ENCODE data around the gene GPR55.

Gene GPR55

DNA sequence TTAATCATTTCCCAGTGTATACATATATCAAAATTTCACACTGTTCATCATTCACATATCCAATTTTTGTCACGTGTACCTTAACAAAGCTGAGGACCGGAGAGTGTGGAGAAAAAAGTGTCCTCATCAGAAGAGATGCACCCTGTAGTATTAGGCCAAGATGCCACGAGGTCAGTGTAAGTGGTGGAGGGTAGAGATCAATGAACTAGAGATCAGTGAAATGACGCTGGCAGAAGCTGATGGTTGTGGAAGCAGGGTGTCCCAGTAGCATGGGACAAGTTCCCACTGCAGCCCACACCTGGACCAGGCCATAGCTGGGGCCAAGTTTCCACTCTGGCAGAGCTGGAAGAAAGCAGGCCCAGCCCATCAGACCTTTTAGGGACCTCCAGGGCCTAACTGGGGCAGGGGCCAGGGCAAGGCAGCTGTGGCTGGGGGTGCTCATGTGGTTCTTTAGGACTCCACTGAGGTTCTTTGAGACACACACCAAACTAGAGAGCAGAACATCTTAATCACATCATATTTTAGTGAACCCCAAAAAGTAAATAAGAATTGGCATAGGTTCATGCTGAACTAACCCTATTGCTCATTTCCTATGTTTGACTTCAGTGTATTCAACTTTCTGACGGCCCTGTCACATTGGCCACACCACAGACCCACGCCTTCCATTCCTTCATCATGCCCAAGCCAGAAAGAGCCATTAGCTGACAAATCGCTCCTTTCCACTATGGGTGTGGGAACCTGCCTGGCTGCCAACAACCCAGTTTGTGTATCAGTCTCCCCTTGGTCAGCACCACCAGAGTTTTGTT lies 21.6 kb upstream of the GPR55 start:
- no peaks in the 10 kb centered on the region for H3K9me2 ChIP-seq (replicated peaks; ENCODE audit: insufficient read depth, low read length)
- no peak overlapping the region for H3K4me2 ChIP-seq (ENCODE audit: low read depth, low read length)
- H3K9ac ChIP-seq (ENCODE audit: low read length): no peak overlapping the region
- H3K79me2 ChIP-seq (ENCODE audit: low read length): no peaks in the 10 kb centered on the region
- H3K9me3 ChIP-seq (replicated peaks; ENCODE audit: insufficient read depth, low read length): no peaks in the 10 kb centered on the region
- H2AFZ ChIP-seq (ENCODE audit: low read length): no peak overlapping the region
- DNase-seq: no peak
- H3K4me1 ChIP-seq (ENCODE audit: low read length): no peaks in the 10 kb centered on the region
- no peaks in the 10 kb centered on the region for H3K36me3 ChIP-seq (replicated peaks; ENCODE audit: insufficient read depth, low read length)
- no peak overlapping the region for H3K27ac ChIP-seq (ENCODE audit: low read length)
- H4K20me1 ChIP-seq (ENCODE audit: insufficient read depth, low read length): no peaks in the 10 kb centered on the region
- H3K27me3 ChIP-seq (replicated peaks; ENCODE audit: insufficient read depth, low read length): no peaks in the 10 kb centered on the region
- no peaks in the 10 kb centered on the region for H3F3A ChIP-seq (ENCODE audit: insufficient read depth, low read length)
- H3K4me3 ChIP-seq (ENCODE audit: low read length): no peak overlapping the region
- TF ChIP-seq EZH2phosphoT487 (IDR thresholded peaks at IDR 0.05; ENCODE audit: low read length) (no peak), EZH2 (optimal IDR thresholded peaks at IDR 0.05; ENCODE audit: low read depth, low read length) (no peak)
- TF ChIP-seq, protein P1, sequence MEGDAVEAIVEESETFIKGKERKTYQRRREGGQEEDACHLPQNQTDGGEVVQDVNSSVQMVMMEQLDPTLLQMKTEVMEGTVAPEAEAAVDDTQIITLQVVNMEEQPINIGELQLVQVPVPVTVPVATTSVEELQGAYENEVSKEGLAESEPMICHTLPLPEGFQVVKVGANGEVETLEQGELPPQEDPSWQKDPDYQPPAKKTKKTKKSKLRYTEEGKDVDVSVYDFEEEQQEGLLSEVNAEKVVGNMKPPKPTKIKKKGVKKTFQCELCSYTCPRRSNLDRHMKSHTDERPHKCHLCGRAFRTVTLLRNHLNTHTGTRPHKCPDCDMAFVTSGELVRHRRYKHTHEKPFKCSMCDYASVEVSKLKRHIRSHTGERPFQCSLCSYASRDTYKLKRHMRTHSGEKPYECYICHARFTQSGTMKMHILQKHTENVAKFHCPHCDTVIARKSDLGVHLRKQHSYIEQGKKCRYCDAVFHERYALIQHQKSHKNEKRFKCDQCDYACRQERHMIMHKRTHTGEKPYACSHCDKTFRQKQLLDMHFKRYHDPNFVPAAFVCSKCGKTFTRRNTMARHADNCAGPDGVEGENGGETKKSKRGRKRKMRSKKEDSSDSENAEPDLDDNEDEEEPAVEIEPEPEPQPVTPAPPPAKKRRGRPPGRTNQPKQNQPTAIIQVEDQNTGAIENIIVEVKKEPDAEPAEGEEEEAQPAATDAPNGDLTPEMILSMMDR (IDR thresholded peaks at IDR 0.05; ENCODE audit: low read length): no peak

DNA sequence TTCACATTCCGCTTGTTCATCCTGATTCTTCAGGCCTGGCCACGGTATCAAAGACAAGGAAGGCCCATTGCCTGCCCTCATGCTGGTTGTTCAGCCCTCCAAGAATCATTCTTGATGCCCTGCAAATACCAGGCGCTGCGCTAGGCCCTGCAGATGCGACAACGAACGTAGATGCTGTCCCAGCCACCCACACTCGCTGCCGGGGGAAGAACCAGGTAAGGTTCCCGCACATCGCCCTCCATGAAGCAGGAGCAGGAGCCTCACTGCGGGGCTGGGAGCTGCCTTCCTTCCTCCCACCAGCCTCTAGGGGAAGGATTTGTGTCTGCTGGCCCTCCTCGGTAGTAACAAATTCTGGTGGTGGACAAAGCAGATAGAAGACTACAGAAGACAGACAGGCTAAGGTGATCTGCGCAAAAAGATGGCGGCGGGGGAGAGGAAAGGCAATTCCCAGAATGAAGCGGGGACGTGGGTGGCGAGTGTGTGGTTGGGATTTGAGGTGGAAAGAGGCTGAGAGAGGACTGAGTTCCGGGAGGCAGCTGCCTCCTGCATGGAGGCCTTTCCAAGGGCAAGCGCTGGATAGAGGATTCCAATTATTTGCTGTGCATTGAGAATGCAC lies 19.8 kb upstream of the GPR55 start:
- no peak for TF ChIP-seq EZH2phosphoT487 (IDR thresholded peaks at IDR 0.05; ENCODE audit: low read length)
- TF ChIP-seq, protein P1 (IDR thresholded peaks at IDR 0.05; ENCODE audit: low read length): no peak
- no peak for TF ChIP-seq EZH2 (optimal IDR thresholded peaks at IDR 0.05; ENCODE audit: low read depth, low read length)
- no peaks in the 10 kb centered on the region for H3K4me1 ChIP-seq (ENCODE audit: low read length)
- H3K4me3 ChIP-seq (ENCODE audit: low read length): no peak overlapping the region
- no peak overlapping the region for H3K4me2 ChIP-seq (ENCODE audit: low read depth, low read length)
- H2AFZ ChIP-seq (ENCODE audit: low read length): no peak overlapping the region
- H3K9ac ChIP-seq (ENCODE audit: low read length): no peak overlapping the region
- no peaks in the 10 kb centered on the region for H3F3A ChIP-seq (ENCODE audit: insufficient read depth, low read length)
- DNase-seq: no peak
- H4K20me1 ChIP-seq (ENCODE audit: insufficient read depth, low read length): no peaks in the 10 kb centered on the region
- H3K27me3 ChIP-seq (replicated peaks; ENCODE audit: insufficient read depth, low read length): no peaks in the 10 kb centered on the region
- no peaks in the 10 kb centered on the region for H3K79me2 ChIP-seq (ENCODE audit: low read length)
- no peak overlapping the region for H3K27ac ChIP-seq (ENCODE audit: low read length)
- H3K9me3 ChIP-seq (replicated peaks; ENCODE audit: insufficient read depth, low read length): no peaks in the 10 kb centered on the region
- no peaks in the 10 kb centered on the region for H3K9me2 ChIP-seq (replicated peaks; ENCODE audit: insufficient read depth, low read length)
- H3K36me3 ChIP-seq (replicated peaks; ENCODE audit: insufficient read depth, low read length): no peaks in the 10 kb centered on the region

DNA sequence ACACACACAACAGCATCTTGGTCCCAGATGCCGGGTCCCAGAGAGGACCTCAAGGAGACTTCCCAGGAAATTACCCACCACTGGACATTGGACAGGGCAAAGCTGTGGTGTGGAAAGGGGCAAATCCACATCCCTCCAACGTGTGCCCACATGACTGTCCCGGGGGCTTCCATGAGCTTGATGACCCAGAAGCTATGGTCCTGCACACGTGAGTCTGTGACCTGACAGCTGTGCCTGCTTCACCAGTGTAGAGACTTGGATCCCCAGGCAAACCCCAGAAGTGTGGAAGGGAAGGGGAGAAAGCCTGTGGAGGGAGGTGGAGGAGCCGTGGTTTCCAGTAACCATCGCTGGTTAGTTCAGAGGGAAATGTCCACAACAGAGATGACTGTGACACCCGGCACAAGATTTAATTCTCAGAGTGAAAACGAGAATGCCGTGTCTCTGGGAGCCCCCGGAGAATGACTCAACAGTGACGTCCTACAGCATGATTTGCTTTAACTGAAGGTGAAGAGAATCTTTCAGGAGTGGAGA lies 19.1 kb upstream of the GPR55 start:
- no peak overlapping the region for H3K9ac ChIP-seq (ENCODE audit: low read length)
- TF ChIP-seq, protein P1 (IDR thresholded peaks at IDR 0.05; ENCODE audit: low read length): no peak
- TF ChIP-seq EZH2phosphoT487 (IDR thresholded peaks at IDR 0.05; ENCODE audit: low read length): no peak
- TF ChIP-seq EZH2 (optimal IDR thresholded peaks at IDR 0.05; ENCODE audit: low read depth, low read length): no peak
- H3K36me3 ChIP-seq (replicated peaks; ENCODE audit: insufficient read depth, low read length): no peaks in the 10 kb centered on the region

More for the DNA sequence above, 19.1 kb upstream of the GPR55 start:
- Histone ChIP-seq H3K4me2 (ENCODE audit: low read depth, low read length) (no peak overlapping the region), H3K9me3 (replicated peaks; ENCODE audit: insufficient read depth, low read length) (no peaks in the 10 kb centered on the region), H3K27ac (ENCODE audit: low read length) (no peak overlapping the region), H3F3A (ENCODE audit: insufficient read depth, low read length) (no peaks in the 10 kb centered on the region), H3K27me3 (replicated peaks; ENCODE audit: insufficient read depth, low read length) (no peaks in the 10 kb centered on the region), H2AFZ (ENCODE audit: low read length) (no peak overlapping the region), H3K4me1 (ENCODE audit: low read length) (no peaks in the 10 kb centered on the region), H3K79me2 (ENCODE audit: low read length) (no peaks in the 10 kb centered on the region), H4K20me1 (ENCODE audit: insufficient read depth, low read length) (no peaks in the 10 kb centered on the region), H3K4me3 (ENCODE audit: low read length) (no peak overlapping the region), H3K9me2 (replicated peaks; ENCODE audit: insufficient read depth, low read length) (no peaks in the 10 kb centered on the region)
- no peak for DNase-seq
